ENCODE data around the gene CREB3. TPM values are rescaled to one million over a fixed set of nuclear protein-coding genes. Genes with fewer than 3 reads are reported as not detected.

The CREB3 gene
- total RNA-seq, 2 experiments from 2014 or later, result 21.1 to 24.1 TPM

Small RNA genes within 50 kb of the gene (microRNA-seq; reads per million reads assigned to microRNA genes)
- gene MIR6852 (not detected), gene MIR6853 (not detected)

Other genes starting within 250 kb of the CREB3 start
- gene RUSC2, start 242.6 kb upstream of the CREB3 start, total RNA-seq, result 1 to 10 TPM; 2.1 to 2.3 TPM
- 10 to 100 TPM; 42.2 to 42.8 TPM for gene TESK1, start 127.4 kb upstream of the CREB3 start, total RNA-seq
- gene CD72, start 114.3 kb upstream of the CREB3 start, total RNA-seq, result 10 to 100 TPM; 15.3 to 18.4 TPM
- gene SIT1, start 81.7 kb upstream of the CREB3 start, total RNA-seq, result 100 to 1,000 TPM; 174 to 195 TPM
- over 10,000 TPM; 10,447 to 10,452 TPM for gene RMRP, start 74.6 kb upstream of the CREB3 start, total RNA-seq
- 10 to 100 TPM; 32.7 to 36.3 TPM for gene CCDC107, start 74.4 kb upstream of the CREB3 start, total RNA-seq
- 10 to 100 TPM; 13.1 to 13.4 TPM for gene ARHGEF39, start 67.5 kb upstream of the CREB3 start, total RNA-seq
- 1 to 10 TPM in 1 of 2 experiments, under 1 TPM in 1; 0.86 to 1.2 TPM for gene CA9, start 58.7 kb upstream of the CREB3 start, total RNA-seq
- 10 to 100 TPM; 35.7 to 36.9 TPM for gene TPM2, start 42.7 kb upstream of the CREB3 start, total RNA-seq
- 100 to 1,000 TPM; 381 to 388 TPM for gene TLN1, start 471 bp upstream of the CREB3 start, total RNA-seq
- 10 to 100 TPM; 60.1 to 62.2 TPM for gene GBA2, start 16.6 kb downstream of the CREB3 start, total RNA-seq
- gene RGP1, start 16.6 kb downstream of the CREB3 start, total RNA-seq, result 10 to 100 TPM; 26.9 to 29.1 TPM
- gene MSMP, start 21.6 kb downstream of the CREB3 start, total RNA-seq, result not detected
- 10 to 100 TPM; 13.5 to 13.7 TPM for gene NPR2, start 58.9 kb downstream of the CREB3 start, total RNA-seq
- gene SPAG8, start 79.6 kb downstream of the CREB3 start, total RNA-seq, result 1 to 10 TPM; 3.4 to 4.6 TPM
- gene HINT2, start 82.4 kb downstream of the CREB3 start, total RNA-seq, result 10 to 100 TPM; 54.3 to 56.4 TPM
- gene FAM221B, start 96.1 kb downstream of the CREB3 start, total RNA-seq, result not detected
- 1 to 10 TPM; 5.9 to 6.1 TPM for gene TMEM8B, start 96.6 kb downstream of the CREB3 start, total RNA-seq
- not detected for gene OR13J1, start 137.7 kb downstream of the CREB3 start, total RNA-seq
- not detected for gene HRCT1, start 173.5 kb downstream of the CREB3 start, total RNA-seq
- not detected for gene SPAAR, start 176.8 kb downstream of the CREB3 start, total RNA-seq
- gene OR2S2, start 225.5 kb downstream of the CREB3 start, total RNA-seq, result not detected